OCI-LY3 (cell line): ENCODE data around the gene SLC9A8.
A peak's percentile ranks its signal among the peaks of the same experiment; 100 is the strongest.

Experiments
- H2AFZ ChIP-seq: fragments of 200-600, 300-600 bp; shearing (Covaris generic); 2 replicates; pipeline ENCODE4 v1.6.0; 2014; ENCODE audit warnings: antibody characterized with exemption, low read depth, low read length
- H3K27ac ChIP-seq: fragments of 200-600, 300-600 bp; sonication (generic); 2 replicates; pipeline ENCODE4 v1.5.1; 2014; ENCODE audit warnings: mild to moderate bottlenecking, low read length, moderate library complexity, mixed read lengths
- H3K27me3 ChIP-seq: fragments of 200-600, 300-600 bp; sonication (generic); 2 replicates; pipeline ENCODE4 v1.6.1; 2014; ENCODE audit warnings: low read depth, low read length, mixed read lengths
- H3K36me3 ChIP-seq: fragments of 200-600, 300-600 bp; sonication (generic); replicated peaks from 2 replicates; pipeline ENCODE3; 2014; ENCODE audit warnings: low read depth, low read length, mixed read lengths
- H3K4me1 ChIP-seq: fragments of 300-600, 200-600 bp; sonication (generic); 2 replicates; pipeline ENCODE4 v1.6.1; 2014; ENCODE audit warnings: low read length, mixed read lengths
- H3K4me2 ChIP-seq: fragments of 200-600, 300-600 bp; sonication (generic); 2 replicates; pipeline ENCODE4 v1.6.1; 2014; ENCODE audit warnings: low read length, mixed read lengths
- H3K4me3 ChIP-seq: fragments of 300-600, 200-600 bp; sonication (generic); 2 replicates; pipeline ENCODE4 v1.5.1; 2014; ENCODE audit warnings: antibody characterized with exemption, mild to moderate bottlenecking, low read length, moderate library complexity
- H3K79me2 ChIP-seq: fragments of 300-600, 200-600 bp; shearing (Covaris generic); 2 replicates; pipeline ENCODE4 v1.6.1; 2014; ENCODE audit warnings: mild to moderate bottlenecking, low read length, mixed read lengths
- H3K9ac ChIP-seq: fragments of 300-600, 200-600 bp; shearing (Covaris generic); 2 replicates; pipeline ENCODE4 v1.6.0; 2014; ENCODE audit warnings: mild to moderate bottlenecking, low read length, moderate library complexity
- H3K9me3 ChIP-seq: fragments of 200-600, 300-600 bp; shearing (Covaris generic); 2 replicates; pipeline ENCODE4 v1.6.1; 2014; ENCODE audit warnings: low read length, mixed read lengths; ENCODE audit not compliant: insufficient read depth
- H4K20me1 ChIP-seq: fragments of 200-600, 300-600 bp; sonication (generic); 2 replicates; pipeline ENCODE4 v1.6.1; 2016; ENCODE audit warnings: low read length, mixed read lengths; ENCODE audit not compliant: insufficient read depth
- EZH2phosphoT487 ChIP-seq: fragments of 200-600 bp; shearing (Covaris generic); IDR thresholded peaks from 2 replicates; pipeline ENCODE4 v1.6.1; 2018; ENCODE audit warnings: antibody characterized with exemption, mixed run types, low read depth
- TF ChIP-seq, protein P1 (sequence below): fragments of 200-600, 300-600 bp; sonication (generic); IDR thresholded peaks from 2 replicates; pipeline ENCODE4 v1.5.1; 2014; ENCODE audit warnings: antibody characterized with exemption, low read length, low read depth

SLC9A8 gene

DNA sequence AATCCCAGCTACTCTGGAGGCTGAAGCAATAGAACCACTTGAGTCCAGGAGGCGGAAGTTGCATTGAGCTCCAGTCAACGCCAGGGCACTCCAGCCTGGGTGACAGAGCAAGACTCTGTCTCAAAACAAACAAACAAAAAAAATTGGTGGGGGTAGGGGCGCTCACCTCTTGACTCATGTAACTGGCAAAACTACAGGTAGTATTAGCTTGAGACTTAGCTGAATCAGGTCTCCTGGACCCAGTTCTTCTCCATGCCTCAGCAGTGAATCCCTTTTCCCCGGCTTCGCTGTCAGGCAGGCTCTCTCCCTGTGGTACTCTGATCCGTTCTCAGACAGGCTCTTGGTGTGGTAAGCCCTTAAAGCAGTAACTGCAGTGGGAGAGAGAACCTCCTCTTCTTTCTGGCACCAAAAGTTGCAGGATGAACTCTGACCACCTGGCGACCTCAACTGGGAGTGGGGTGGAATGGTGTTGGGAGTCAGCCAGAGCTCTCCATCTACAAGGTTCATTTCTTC lies 12.9 kb downstream of the SLC9A8 start:
- Histone ChIP-seq H3K4me2 (no peak overlapping the region), H2AFZ (no peak overlapping the region), H3K4me3 (no peak overlapping the region), H3K36me3 (peaks cover 47% of the 10 kb centered on the region), H3K9ac (no peak overlapping the region), H3K27ac (no peak overlapping the region), H3K4me1 (peaks cover 37% of the 10 kb centered on the region), H3K27me3 (no peaks in the 10 kb centered on the region), H3K9me3 (no peaks in the 10 kb centered on the region), H3K79me2 (peaks cover 15% of the 10 kb centered on the region; the same call in 1 of the 2 replicates), H4K20me1 (no peaks in the 10 kb centered on the region)
- TF ChIP-seq, protein P1, sequence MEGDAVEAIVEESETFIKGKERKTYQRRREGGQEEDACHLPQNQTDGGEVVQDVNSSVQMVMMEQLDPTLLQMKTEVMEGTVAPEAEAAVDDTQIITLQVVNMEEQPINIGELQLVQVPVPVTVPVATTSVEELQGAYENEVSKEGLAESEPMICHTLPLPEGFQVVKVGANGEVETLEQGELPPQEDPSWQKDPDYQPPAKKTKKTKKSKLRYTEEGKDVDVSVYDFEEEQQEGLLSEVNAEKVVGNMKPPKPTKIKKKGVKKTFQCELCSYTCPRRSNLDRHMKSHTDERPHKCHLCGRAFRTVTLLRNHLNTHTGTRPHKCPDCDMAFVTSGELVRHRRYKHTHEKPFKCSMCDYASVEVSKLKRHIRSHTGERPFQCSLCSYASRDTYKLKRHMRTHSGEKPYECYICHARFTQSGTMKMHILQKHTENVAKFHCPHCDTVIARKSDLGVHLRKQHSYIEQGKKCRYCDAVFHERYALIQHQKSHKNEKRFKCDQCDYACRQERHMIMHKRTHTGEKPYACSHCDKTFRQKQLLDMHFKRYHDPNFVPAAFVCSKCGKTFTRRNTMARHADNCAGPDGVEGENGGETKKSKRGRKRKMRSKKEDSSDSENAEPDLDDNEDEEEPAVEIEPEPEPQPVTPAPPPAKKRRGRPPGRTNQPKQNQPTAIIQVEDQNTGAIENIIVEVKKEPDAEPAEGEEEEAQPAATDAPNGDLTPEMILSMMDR: no peak
- no peak for TF ChIP-seq EZH2phosphoT487

DNA sequence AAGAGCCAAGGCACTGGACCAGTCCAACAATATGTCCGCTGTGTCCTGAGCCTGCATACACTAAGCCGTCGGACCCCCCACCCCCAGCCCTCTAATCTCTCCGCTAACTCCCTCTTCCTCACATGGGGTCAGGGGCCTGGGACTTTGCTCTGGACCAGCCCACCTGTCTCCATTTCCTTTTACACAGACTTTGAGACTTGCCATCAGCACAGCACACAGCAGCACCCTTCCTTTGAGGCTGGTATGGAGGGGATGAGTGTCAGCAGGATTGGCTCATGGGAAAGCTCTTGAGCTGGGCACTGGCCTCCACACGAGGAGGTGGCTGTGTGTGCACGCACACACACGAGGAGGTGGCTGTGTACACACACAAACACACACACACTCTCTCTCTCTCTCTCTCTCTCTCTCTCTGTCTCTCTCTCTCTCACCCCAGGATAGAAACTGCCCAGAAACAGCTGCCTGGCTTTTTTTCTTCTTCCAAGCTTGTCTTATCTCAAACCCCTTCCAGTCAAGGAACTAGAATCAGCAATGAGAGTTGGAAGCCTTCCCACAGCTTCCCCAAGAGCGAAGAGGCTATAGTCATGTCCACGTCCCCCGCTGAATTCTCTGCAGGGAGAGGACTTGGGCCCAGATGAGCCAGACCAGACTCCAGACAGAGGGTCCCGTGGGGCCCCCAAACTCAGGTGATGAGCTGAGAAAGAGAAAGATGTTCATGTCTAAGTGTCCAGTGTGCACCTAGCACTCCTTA lies 18.6 kb downstream of the SLC9A8 start:
- Histone ChIP-seq H3K9me3 (no peaks in the 10 kb centered on the region), H4K20me1 (no peaks in the 10 kb centered on the region), H3K4me2 (no peak overlapping the region), H2AFZ (no peak overlapping the region), H3K27ac (no peak overlapping the region), H3K27me3 (no peaks in the 10 kb centered on the region), H3K4me3 (no peak overlapping the region), H3K79me2 (0 out of 2 replicates have a peak, but pooled peaks cover 6% of the 10 kb centered on the region), H3K9ac (no peak overlapping the region), H3K36me3 (peaks cover 48% of the 10 kb centered on the region), H3K4me1 (peaks cover 19% of the 10 kb centered on the region)
- no peak for TF ChIP-seq EZH2phosphoT487
- TF ChIP-seq, protein P1: no peak

DNA sequence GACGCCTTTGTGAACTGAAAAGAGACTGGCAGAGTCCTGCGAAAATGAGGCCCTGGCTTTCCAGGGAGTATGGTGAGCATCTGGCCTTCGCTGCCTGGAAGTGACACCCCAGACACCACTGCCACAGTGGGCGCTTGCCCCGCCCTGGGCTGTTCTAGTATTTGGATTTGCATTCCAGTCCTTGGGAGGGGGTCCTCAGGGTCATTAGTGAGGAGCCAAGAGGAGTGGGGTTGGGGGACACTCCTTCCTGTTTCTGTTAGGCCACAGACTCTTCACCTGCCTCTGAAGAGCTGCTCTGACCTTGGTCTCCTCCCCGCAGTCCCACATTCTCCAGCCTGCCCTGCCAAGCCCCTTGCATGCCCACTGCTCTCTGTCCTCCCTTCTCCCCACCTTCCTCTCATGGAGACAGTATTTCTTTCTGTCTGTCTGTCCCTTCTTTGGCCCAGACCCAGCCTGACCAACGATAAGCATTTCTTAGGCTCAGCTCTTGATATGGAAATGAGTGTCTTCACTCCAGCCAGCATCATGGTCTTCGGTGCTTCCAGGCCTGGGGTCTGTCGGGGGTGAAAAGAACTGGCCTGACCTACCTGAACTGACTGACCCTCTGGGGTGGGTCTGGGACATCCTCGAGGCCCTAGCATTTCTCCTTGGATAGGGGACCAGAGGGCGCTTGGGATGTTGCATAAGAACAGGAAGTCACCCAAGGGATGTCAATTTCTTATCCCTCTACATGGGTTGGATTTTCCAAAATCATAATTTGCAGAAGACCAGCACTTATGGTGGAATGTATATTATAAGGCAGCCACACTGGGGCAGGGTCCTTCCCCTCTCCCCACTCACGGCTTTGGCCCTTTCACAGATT lies 19.4 kb downstream of the SLC9A8 start:
- no peak overlapping the region for H3K4me3 ChIP-seq
- H3K4me1 ChIP-seq: peaks cover 19% of the 10 kb centered on the region
- H3K4me2 ChIP-seq: peak overlapping the region; percentile 2; the same call in 1 of the 2 replicates
- TF ChIP-seq EZH2phosphoT487: no peak
- TF ChIP-seq, protein P1: no peak
- peak overlapping the region; percentile 36; the same call in 1 of the 2 replicates for H3K27ac ChIP-seq
- no peaks in the 10 kb centered on the region for H3K27me3 ChIP-seq
- no peak overlapping the region for H2AFZ ChIP-seq
- no peaks in the 10 kb centered on the region for H4K20me1 ChIP-seq
- no peak overlapping the region for H3K9ac ChIP-seq
- H3K36me3 ChIP-seq: peaks cover 48% of the 10 kb centered on the region
- no peaks in the 10 kb centered on the region for H3K9me3 ChIP-seq
- H3K79me2 ChIP-seq: 0 out of 2 replicates have a peak, but pooled peaks cover 6% of the 10 kb centered on the region
